Muscle of leg (tissue), 11 donors: ENCODE measurements around the gene TSPEAR. TPM values are rescaled to one million over a fixed set of nuclear protein-coding genes. Genes with fewer than 3 reads are reported as not detected.

Experiments
- DNase-seq: peaks from one replicate; pipeline ENCODE4 v3.0.0; 2013
- H3K27ac ChIP-seq: one replicate; pipeline ENCODE4 v1.5.1; 2013; ENCODE audit warnings: mild to moderate bottlenecking, low read length, control low read depth
- H3K27me3 ChIP-seq: one replicate; pipeline ENCODE4 v1.6.1; 2013; ENCODE audit warnings: low read length; ENCODE audit not compliant: control insufficient read depth, insufficient read depth
- H3K36me3 ChIP-seq: one replicate; pipeline ENCODE4 v1.6.1; 2013; ENCODE audit warnings: low read length; ENCODE audit not compliant: control insufficient read depth, insufficient read depth
- H3K4me1 ChIP-seq: one replicate; pipeline ENCODE4 v1.6.1; 2013; ENCODE audit warnings: low read length; ENCODE audit not compliant: control insufficient read depth, insufficient read depth
- H3K4me3 ChIP-seq: one replicate; pipeline ENCODE4 v1.5.1; 2013; ENCODE audit warnings: low read length, control low read depth
- H3K9me3 ChIP-seq: replicated peaks from 2 replicates; pipeline ENCODE4 v1.6.1; 2013; ENCODE audit warnings: low read depth, low read length; ENCODE audit not compliant: control insufficient read depth
- WGBS: methylation state at CpG from one replicate; pipeline ENCODE4 v1.1.5; 2013; ENCODE audit warnings: missing lambda C conversion rate; ENCODE audit not compliant: insufficient coverage; 5-methylcytosine and 5-hydroxymethylcytosine counted together
- polyA plus RNA-seq, 8 donors: library from polyadenylated mRNA; unstranded; fragments of 120-200 nt; gene quantifications; one replicate each; pipeline versions ENCODE4 v1.2.1 to v1.2.3, GENCODE V29; 2013; ENCODE audit warnings: inconsistent platforms in 1 of 8, low replicate concordance in 1 of 8; ENCODE audit not compliant: insufficient read length in 8 of 8, insufficient read depth in 1 of 8
- total RNA-seq: library from RNA; stranded (reverse); fragments of 120-200 nt; gene quantifications from one replicate; pipeline ENCODE4 v1.2.4, GENCODE V29; 2013

The TSPEAR gene
- total and polyA plus RNA-seq, 9 donors: 0.04 to 1.5 (median 0.10) TPM; not detected in 2

- H3K36me3 ChIP-seq: no peaks in the 10 kb centered on the region
- 0% methylated on average over 13 of the region's 17 CpGs for WGBS
- peaks cover 92% of the 10 kb centered on the region for H3K27me3 ChIP-seq
- H3K4me3 ChIP-seq: no peak overlapping the region
- H3K9me3 ChIP-seq: no peaks in the 10 kb centered on the region
- H3K4me1 ChIP-seq: peaks cover 25% of the 10 kb centered on the region
- no peak overlapping the region for H3K27ac ChIP-seq
- no peak for DNase-seq
These were observed 1.1 kb downstream of the TSPEAR start for GRCh38 chr21:44710294-44710665.

- DNase-seq: peak; percentile 13
- peaks cover 89% of the 10 kb centered on the region for H3K27me3 ChIP-seq
- H3K4me3 ChIP-seq: no peak overlapping the region
- H3K4me1 ChIP-seq: peaks cover 25% of the 10 kb centered on the region
- H3K36me3 ChIP-seq: no peaks in the 10 kb centered on the region
- no peaks in the 10 kb centered on the region for H3K9me3 ChIP-seq
- WGBS: 1% methylated on average over 41 of the region's 45 CpGs
- H3K27ac ChIP-seq: no peak overlapping the region
These were observed 1.7 kb downstream of the TSPEAR start for GRCh38 chr21:44709426-44710293.

GRCh38 chr21:44708866-44709425 lies 2.4 kb downstream of the TSPEAR start:
- peaks cover 25% of the 10 kb centered on the region for H3K4me1 ChIP-seq
- no peaks in the 10 kb centered on the region for H3K36me3 ChIP-seq
- 2% methylated on average over 16 of the region's 25 CpGs for WGBS
- H3K27me3 ChIP-seq: peaks cover 91% of the 10 kb centered on the region
- H3K27ac ChIP-seq: no peak overlapping the region
- H3K9me3 ChIP-seq: no peaks in the 10 kb centered on the region
- no peak overlapping the region for H3K4me3 ChIP-seq
- no peak for DNase-seq

GRCh38 chr21:44708213-44708865 lies 3.0 kb downstream of the TSPEAR start:
- 2% methylated on average over 11 of the region's 13 CpGs for WGBS
- H3K27me3 ChIP-seq: peaks cover 91% of the 10 kb centered on the region
- no peaks in the 10 kb centered on the region for H3K36me3 ChIP-seq
- peaks cover 25% of the 10 kb centered on the region for H3K4me1 ChIP-seq
- DNase-seq: no peak
- no peak overlapping the region for H3K4me3 ChIP-seq
- H3K27ac ChIP-seq: no peak overlapping the region
- no peaks in the 10 kb centered on the region for H3K9me3 ChIP-seq

- H3K4me1 ChIP-seq: peaks cover 25% of the 10 kb centered on the region
- 5% methylated on average over 20 of the region's 46 CpGs for WGBS
- no peak for DNase-seq
These were observed 4.4 kb downstream of the TSPEAR start for GRCh38 chr21:44706706-44707581.

GRCh38 chr21:44706026-44706705 lies 5.2 kb downstream of the TSPEAR start:
- Histone ChIP-seq H3K27me3 (peaks cover 91% of the 10 kb centered on the region), H3K9me3 (no peaks in the 10 kb centered on the region), H3K36me3 (no peaks in the 10 kb centered on the region), H3K27ac (no peak overlapping the region), H3K4me3 (no peak overlapping the region), H3K4me1 (peaks cover 20% of the 10 kb centered on the region)
- WGBS: under 1% methylated on average over 36 of the region's 54 CpGs
- DNase-seq: no peak

More at GRCh38 chr21:44706706-44707581, 4.4 kb downstream of the TSPEAR start:
- Histone ChIP-seq H3K36me3 (no peaks in the 10 kb centered on the region), H3K27me3 (peaks cover 91% of the 10 kb centered on the region), H3K9me3 (no peaks in the 10 kb centered on the region), H3K4me3 (no peak overlapping the region), H3K27ac (no peak overlapping the region)

- WGBS: 16% methylated on average over 13 of the region's 13 CpGs
- Histone ChIP-seq H3K9me3 (no peaks in the 10 kb centered on the region), H3K36me3 (no peaks in the 10 kb centered on the region), H3K4me1 (peaks cover 14% of the 10 kb centered on the region), H3K27me3 (peaks cover 91% of the 10 kb centered on the region), H3K27ac (no peak overlapping the region), H3K4me3 (no peak overlapping the region)
- no peak for DNase-seq
These were observed 6.8 kb downstream of the TSPEAR start for GRCh38 chr21:44704636-44705001.

- no peaks in the 10 kb centered on the region for H3K9me3 ChIP-seq
- peaks cover 7% of the 10 kb centered on the region for H3K4me1 ChIP-seq
- H3K36me3 ChIP-seq: no peaks in the 10 kb centered on the region
- 38% methylated on average over 8 of the region's 13 CpGs for WGBS
- peaks cover 90% of the 10 kb centered on the region for H3K27me3 ChIP-seq
- H3K27ac ChIP-seq: no peak overlapping the region
- no peak overlapping the region for H3K4me3 ChIP-seq
- DNase-seq: no peak
These were observed 7.4 kb downstream of the TSPEAR start for GRCh38 chr21:44703731-44704635.
